Esophagus (tissue), 2 donors: Measurements from ENCODE around the gene FEM1B. TPM values are rescaled to one million over a fixed set of nuclear protein-coding genes. Genes with fewer than 3 reads are reported as not detected.

Source experiments
- H3K27ac ChIP-seq, 2 donors: one replicate each; pipeline ENCODE4 v1.5.1; 2013; ENCODE audit warnings: low read depth in 2 of 2, mild to moderate bottlenecking in 2 of 2, inconsistent platforms in 1 of 2, low read length in 1 of 2, moderate library complexity in 1 of 2
- H3K27me3 ChIP-seq, 2 donors: one replicate each; pipeline ENCODE4 v1.6.1; 2013; ENCODE audit warnings: low read length in 2 of 2, control low read depth in 1 of 2, mild to moderate bottlenecking in 1 of 2; ENCODE audit not compliant: insufficient read depth in 2 of 2, control insufficient read depth in 1 of 2
- H3K36me3 ChIP-seq, 2 donors: one replicate each; pipeline ENCODE4 v1.6.1; 2013; ENCODE audit warnings: low read length in 1 of 2; ENCODE audit not compliant: control insufficient read depth in 2 of 2, insufficient read depth in 2 of 2
- H3K4me1 ChIP-seq, 2 donors: one replicate each; pipeline ENCODE4 v1.6.1; 2013; ENCODE audit warnings: low read length in 1 of 2; ENCODE audit not compliant: control insufficient read depth in 2 of 2, insufficient read depth in 2 of 2
- H3K4me3 ChIP-seq, 2 donors: one replicate each; pipeline ENCODE4 v1.5.1; 2013; ENCODE audit warnings: low read length in 2 of 2, mild to moderate bottlenecking in 2 of 2, low read depth in 1 of 2, moderate library complexity in 1 of 2
- H3K9me3 ChIP-seq, 2 donors: one replicate each; pipeline ENCODE4 v1.6.1; 2013; ENCODE audit warnings: mild to moderate bottlenecking in 2 of 2, low read depth in 1 of 2, low read length in 1 of 2, moderate library complexity in 1 of 2; ENCODE audit not compliant: control insufficient read depth in 2 of 2, insufficient read depth in 1 of 2
- WGBS, 2 donors: extraction: QIAGEN DNeasy Blood & Tissue Kit; methylation state at CpG; one replicate each; pipeline ENCODE4 v1.1.7; 2013; 5-methylcytosine and 5-hydroxymethylcytosine counted together
- polyA plus RNA-seq, 2 donors: library from polyadenylated mRNA; stranded (reverse); fragments of 200-250 nt; gene quantifications; one replicate each; pipeline ENCODE4 v1.2.3, GENCODE V29; 2013
- donor health status: healthy with polysubstance abuse.
- donor health status: Bipolar disorder and iron deficiency.

Gene FEM1B
- polyA plus RNA-seq, 2 donors: 9.5 to 12.5 TPM

- H3K27ac ChIP-seq: peak overlapping the region; percentile 94 to 96
- no peak overlapping the region for H3K4me3 ChIP-seq
- peaks cover 0 to 11% of the 10 kb centered on the region in 2 donors for H3K4me1 ChIP-seq
- WGBS, 2 donors: 23 to 37% methylated on average over 11 of the region's 11 CpGs
- no peaks in the 10 kb centered on the region for H3K27me3 ChIP-seq
- H3K36me3 ChIP-seq: no peaks in the 10 kb centered on the region
- H3K9me3 ChIP-seq: no peaks in the 10 kb centered on the region
Observed at GRCh38 chr15:68271854-68272471, 5.6 kb upstream of the FEM1B start.

- 44 to 69% methylated on average over 1 of the region's 1 CpG for WGBS, 2 donors
- Histone ChIP-seq H3K27me3 (no peaks in the 10 kb centered on the region), H3K27ac (peak overlapping the region; percentile 94 to 96), H3K4me3 (no peak overlapping the region), H3K9me3 (no peaks in the 10 kb centered on the region), H3K4me1 (peaks cover 0 to 11% of the 10 kb centered on the region in 2 donors), H3K36me3 (no peaks in the 10 kb centered on the region)
Observed at GRCh38 chr15:68272721-68273271, 4.7 kb upstream of the FEM1B start.

- Histone ChIP-seq H3K36me3 (no peaks in the 10 kb centered on the region), H3K9me3 (no peaks in the 10 kb centered on the region), H3K27me3 (no peaks in the 10 kb centered on the region), H3K4me1 (peaks cover 0 to 11% of the 10 kb centered on the region in 2 donors), H3K27ac (no peak overlapping the region), H3K4me3 (no peak overlapping the region)
- WGBS, 2 donors: 65 to 66% methylated on average over 5 of the region's 5 CpGs
Observed at GRCh38 chr15:68274201-68274848, 3.2 kb upstream of the FEM1B start.

GRCh38 chr15:68275165-68275746 is 2.3 kb upstream of the FEM1B start:
- 61 to 73% methylated on average over 3 of the region's 3 CpGs for WGBS, 2 donors
- H3K36me3 ChIP-seq: no peaks in the 10 kb centered on the region
- no peaks in the 10 kb centered on the region for H3K9me3 ChIP-seq
- peaks cover 0 to 11% of the 10 kb centered on the region in 2 donors for H3K4me1 ChIP-seq
- no peak overlapping the region for H3K4me3 ChIP-seq
- H3K27me3 ChIP-seq: no peaks in the 10 kb centered on the region
- peak overlapping the region; percentile 21 to 71 for H3K27ac ChIP-seq

GRCh38 chr15:68276668-68277067 is 877 bp upstream of the FEM1B start:
- 34 to 54% methylated on average over 3 of the region's 3 CpGs for WGBS, 2 donors

GRCh38 chr15:68277131-68277602 is 378 bp upstream of the FEM1B start:
- no peaks in the 10 kb centered on the region for H3K27me3 ChIP-seq
- no peaks in the 10 kb centered on the region for H3K9me3 ChIP-seq
- no peaks in the 10 kb centered on the region for H3K36me3 ChIP-seq
- WGBS, 2 donors: 0 to 1% methylated on average over 25 of the region's 25 CpGs
- peak overlapping the region; percentile 100 for H3K27ac ChIP-seq
- H3K4me1 ChIP-seq: peaks cover 0 to 8% of the 10 kb centered on the region in 2 donors
- peak overlapping the region; percentile 75 to 99 for H3K4me3 ChIP-seq

More at GRCh38 chr15:68276668-68277067, 877 bp upstream of the FEM1B start:
- Histone ChIP-seq H3K36me3 (no peaks in the 10 kb centered on the region), H3K4me3 (peak overlapping the region; percentile 75 to 99), H3K4me1 (peaks cover 0 to 11% of the 10 kb centered on the region in 2 donors), H3K27me3 (no peaks in the 10 kb centered on the region), H3K9me3 (no peaks in the 10 kb centered on the region), H3K27ac (peak overlapping the region; percentile 100)

- Histone ChIP-seq H3K4me1 (peaks cover 0 to 5% of the 10 kb centered on the region in 2 donors), H3K9me3 (no peaks in the 10 kb centered on the region), H3K27me3 (no peaks in the 10 kb centered on the region), H3K27ac (peak overlapping the region; percentile 100), H3K36me3 (no peaks in the 10 kb centered on the region), H3K4me3 (peak overlapping the region; percentile 75 to 99)
- WGBS, 2 donors: 0 to 1% methylated on average over 20 to 22 of the region's 22 CpGs
Observed at GRCh38 chr15:68278345-68278594, 725 bp downstream of the FEM1B start.

GRCh38 chr15:68278595-68279405 is 1.3 kb downstream of the FEM1B start:
- H3K36me3 ChIP-seq: no peaks in the 10 kb centered on the region
- H3K4me1 ChIP-seq: peaks cover 0 to 2% of the 10 kb centered on the region in 2 donors
- 0 to 1% methylated on average over 23 of the region's 23 CpGs for WGBS, 2 donors

More at GRCh38 chr15:68278595-68279405, 1.3 kb downstream of the FEM1B start:
- H3K27me3 ChIP-seq: no peaks in the 10 kb centered on the region
- H3K27ac ChIP-seq: peak overlapping the region; percentile 100
- peak overlapping the region; percentile 75 to 99 for H3K4me3 ChIP-seq
- H3K9me3 ChIP-seq: no peaks in the 10 kb centered on the region
